ENCODE measurements around the gene FBXO22.
"Not testable (repeated sequence)": the region's sequence is repeated elsewhere in the genome, so short reads cannot be mapped to it uniquely, and the experiment has no call there.

Gene FBXO22

GRCh38 chr15:75984706-75985105 lies 81.0 kb downstream of the FBXO22 start:
- not testable (repeated sequence) for DNase-seq

DNA sequence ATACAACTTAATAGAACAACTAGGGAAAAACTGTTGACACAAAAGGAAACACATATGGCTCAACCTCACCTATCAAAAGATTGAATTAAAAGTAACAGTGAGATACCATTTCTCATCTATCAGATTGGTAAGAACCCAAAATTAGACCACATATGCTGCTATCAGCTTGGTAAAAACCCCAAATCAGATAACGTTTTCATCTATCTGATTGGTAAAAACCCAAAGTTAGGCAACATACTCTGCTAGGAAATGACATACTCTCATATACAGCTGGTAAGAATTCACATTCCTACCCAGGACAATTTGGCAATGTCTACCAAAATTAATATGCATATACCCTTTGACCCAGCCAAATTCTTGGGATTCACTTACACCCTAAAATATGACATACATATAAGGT lies 82.3 kb downstream of the FBXO22 start:
- no peak for DNase-seq

DNA sequence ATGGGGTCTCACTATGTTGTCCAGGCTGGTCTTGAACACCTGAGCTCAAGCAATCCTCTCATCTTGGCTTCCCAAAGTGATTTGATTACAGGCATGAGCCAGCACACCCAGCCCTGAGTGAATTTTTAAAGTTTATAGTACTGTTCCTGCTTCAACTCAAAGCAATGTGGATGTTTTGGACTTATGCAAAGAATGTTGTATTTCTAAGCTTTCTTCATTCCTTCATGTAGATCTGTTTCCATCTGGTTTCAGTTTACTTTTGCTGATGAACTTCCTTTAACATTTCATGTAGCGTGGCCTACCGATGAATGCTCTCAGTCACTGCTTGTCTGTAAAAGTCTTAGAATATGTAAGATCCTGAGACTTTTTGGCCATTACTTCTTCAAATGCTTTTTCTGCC lies 85.4 kb downstream of the FBXO22 start:
- no peak for DNase-seq

GRCh38 chr15:75989875-75990274 lies 86.2 kb downstream of the FBXO22 start:
- no peak for DNase-seq

All from NCI-H1930 (cell line).